ENCODE data around the gene VAV3. TPM values are rescaled to one million over a fixed set of nuclear protein-coding genes. Genes with fewer than 3 reads are reported as not detected.

Gene VAV3
- total RNA-seq, 2 donors from 2014 or later = 18.4 to 21.4 TPM

- Histone ChIP-seq H3K27ac (no peak overlapping the region), H3K27me3 (no peaks in the 10 kb centered on the region), H3K4me1 (no peaks in the 10 kb centered on the region), H3K36me3 (replicated peaks in 1 of 2; ENCODE audit: insufficient read depth in 1 of 2, low read depth in 2 of 2) (no peaks in the 10 kb centered on the region), H3K4me3 (no peak overlapping the region), H3K9me3 (no peaks in the 10 kb centered on the region)
- TF ChIP-seq POLR2A (IDR thresholded peaks at IDR 0.05) = no peak
- TF ChIP-seq, protein P1, sequence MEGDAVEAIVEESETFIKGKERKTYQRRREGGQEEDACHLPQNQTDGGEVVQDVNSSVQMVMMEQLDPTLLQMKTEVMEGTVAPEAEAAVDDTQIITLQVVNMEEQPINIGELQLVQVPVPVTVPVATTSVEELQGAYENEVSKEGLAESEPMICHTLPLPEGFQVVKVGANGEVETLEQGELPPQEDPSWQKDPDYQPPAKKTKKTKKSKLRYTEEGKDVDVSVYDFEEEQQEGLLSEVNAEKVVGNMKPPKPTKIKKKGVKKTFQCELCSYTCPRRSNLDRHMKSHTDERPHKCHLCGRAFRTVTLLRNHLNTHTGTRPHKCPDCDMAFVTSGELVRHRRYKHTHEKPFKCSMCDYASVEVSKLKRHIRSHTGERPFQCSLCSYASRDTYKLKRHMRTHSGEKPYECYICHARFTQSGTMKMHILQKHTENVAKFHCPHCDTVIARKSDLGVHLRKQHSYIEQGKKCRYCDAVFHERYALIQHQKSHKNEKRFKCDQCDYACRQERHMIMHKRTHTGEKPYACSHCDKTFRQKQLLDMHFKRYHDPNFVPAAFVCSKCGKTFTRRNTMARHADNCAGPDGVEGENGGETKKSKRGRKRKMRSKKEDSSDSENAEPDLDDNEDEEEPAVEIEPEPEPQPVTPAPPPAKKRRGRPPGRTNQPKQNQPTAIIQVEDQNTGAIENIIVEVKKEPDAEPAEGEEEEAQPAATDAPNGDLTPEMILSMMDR (IDR thresholded peaks at IDR 0.05) = no peak
- ATAC-seq (no peak), DNase-seq (no peak)
- WGBS, 2 donors = 83 to 87% methylated on average over 5 of the region's 5 CpGs
- intact Hi-C loops (cut with DNase I) = no loop called here
Measured at GRCh38 chr1:107990606-107991005, 25.6 kb upstream of the VAV3 start.

DNA sequence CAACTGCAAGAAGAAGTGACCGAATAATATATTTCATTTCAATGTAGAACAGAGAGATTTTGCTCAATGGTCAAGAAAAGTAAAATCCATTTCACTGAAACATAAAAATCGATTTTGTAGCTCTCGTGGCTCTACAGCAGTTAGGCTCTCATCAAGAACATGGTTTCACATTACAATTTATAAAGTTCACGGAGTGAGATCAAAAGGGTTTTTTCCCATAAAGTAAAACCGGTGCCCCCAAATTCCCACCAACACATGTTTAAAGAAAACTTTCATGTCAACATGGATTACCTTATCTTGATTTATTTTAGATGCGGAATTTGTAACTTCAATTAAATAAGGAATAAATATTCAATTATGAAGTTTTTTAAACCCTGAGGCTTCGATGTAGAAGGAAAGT, 16.3 kb upstream of the VAV3 start:
- no peak for DNase-seq
- no peak for ATAC-seq
- Histone ChIP-seq H3K27me3 (no peaks in the 10 kb centered on the region), H3K27ac (no peak overlapping the region), H3K36me3 (replicated peaks in 1 of 2; ENCODE audit: insufficient read depth in 1 of 2, low read depth in 2 of 2) (no peaks in the 10 kb centered on the region), H3K4me1 (no peaks in the 10 kb centered on the region), H3K4me3 (no peak overlapping the region), H3K9me3 (no peaks in the 10 kb centered on the region)
- WGBS, 2 donors = 48 to 61% methylated on average over 7 of the region's 7 CpGs
- intact Hi-C loops (cut with DNase I) = no loop called here
- TF ChIP-seq POLR2A (IDR thresholded peaks at IDR 0.05) = no peak
- TF ChIP-seq, protein P1 (IDR thresholded peaks at IDR 0.05) = no peak

GRCh38 chr1:107979926-107980325, 14.9 kb upstream of the VAV3 start:
- ATAC-seq = no peak
- Histone ChIP-seq H3K4me1 (no peaks in the 10 kb centered on the region), H3K36me3 (replicated peaks in 1 of 2; ENCODE audit: insufficient read depth in 1 of 2, low read depth in 2 of 2) (no peaks in the 10 kb centered on the region), H3K27me3 (no peaks in the 10 kb centered on the region), H3K9me3 (no peaks in the 10 kb centered on the region), H3K4me3 (no peak overlapping the region), H3K27ac (no peak overlapping the region)
- no peak for DNase-seq
- 50 to 84% methylated on average over 1 to 2 of the region's 2 CpGs for WGBS, 2 donors
- intact Hi-C loops (cut with DNase I) = no loop called here
- TF ChIP-seq POLR2A (IDR thresholded peaks at IDR 0.05) = no peak
- TF ChIP-seq, protein P1 (IDR thresholded peaks at IDR 0.05) = no peak

GRCh38 chr1:107979088-107979487, 14.1 kb upstream of the VAV3 start:
- DNase-seq (no peak), ATAC-seq (no peak)
- TF ChIP-seq POLR2A (IDR thresholded peaks at IDR 0.05) = no peak
- TF ChIP-seq, protein P1 (IDR thresholded peaks at IDR 0.05) = no peak
- Histone ChIP-seq H3K36me3 (replicated peaks in 1 of 2; ENCODE audit: insufficient read depth in 1 of 2, low read depth in 2 of 2) (no peaks in the 10 kb centered on the region), H3K9me3 (no peaks in the 10 kb centered on the region), H3K4me1 (no peaks in the 10 kb centered on the region), H3K4me3 (no peak overlapping the region), H3K27me3 (no peaks in the 10 kb centered on the region), H3K27ac (no peak overlapping the region)
- 46 to 54% methylated on average over 3 of the region's 3 CpGs for whole genome bisulfite sequencing, 2 donors
- intact Hi-C loops (cut with DNase I) = no loop called here

DNA sequence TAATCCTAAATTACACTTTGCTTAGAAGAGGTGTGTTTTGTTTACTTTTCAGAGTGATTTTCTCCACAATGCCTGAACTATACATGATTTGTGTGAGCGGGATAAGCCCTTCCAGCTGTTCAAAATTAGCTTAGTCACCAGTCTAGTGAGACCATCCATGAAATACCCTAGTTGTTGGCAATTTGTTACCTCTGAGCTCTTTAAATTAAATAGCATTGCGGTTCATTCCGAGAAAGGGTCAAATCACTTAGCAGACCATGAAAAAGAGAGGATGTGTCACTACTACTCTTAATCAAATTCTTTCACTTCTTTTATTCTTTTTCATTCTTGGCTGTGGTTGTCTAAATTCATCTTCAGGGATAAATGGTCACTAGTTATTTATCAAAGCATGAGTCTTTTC, 11.9 kb upstream of the VAV3 start:
- 57 to 80% methylated on average over 3 of the region's 3 CpGs for WGBS, 2 donors

More for the DNA sequence above, 11.9 kb upstream of the VAV3 start:
- TF ChIP-seq, protein P1 (IDR thresholded peaks at IDR 0.05) = no peak
- TF ChIP-seq POLR2A (IDR thresholded peaks at IDR 0.05) = no peak
- DNase-seq = no peak
- Histone ChIP-seq H3K27ac (no peak overlapping the region), H3K9me3 (no peaks in the 10 kb centered on the region), H3K4me3 (no peak overlapping the region), H3K27me3 (no peaks in the 10 kb centered on the region), H3K36me3 (replicated peaks in 1 of 2; ENCODE audit: insufficient read depth in 1 of 2, low read depth in 2 of 2) (no peaks in the 10 kb centered on the region), H3K4me1 (no peaks in the 10 kb centered on the region)
- no peak for ATAC-seq
- intact Hi-C loops (cut with DNase I) = no loop called here

All from body of pancreas (tissue), 4 donors.